HFFc6 (cell line): Measurements from ENCODE around the gene TP53TG5. TPM values are rescaled to one million over a fixed set of nuclear protein-coding genes. Genes with fewer than 3 reads are reported as not detected.

Experiments
- DNase-seq: peaks from one replicate; pipeline ENCODE4 v3.0.0-alpha.2; 2018
- H3K27ac Mint-ChIP-seq: 2 replicates; pipeline ENCODE4 v1.8.0; 2020; ENCODE audit warnings: mild to moderate bottlenecking, mixed read lengths
- H3K27me3 Mint-ChIP-seq: 2 replicates; pipeline ENCODE4 v1.8.0; 2021; ENCODE audit warnings: mild to moderate bottlenecking, moderate library complexity, mixed read lengths; ENCODE audit not compliant: insufficient read depth
- H3K36me3 Mint-ChIP-seq: 2 replicates; pipeline ENCODE4 v1.8.0; 2021; ENCODE audit warnings: low read depth, mixed read lengths
- H3K4me1 Mint-ChIP-seq: 2 replicates; pipeline ENCODE4 v1.8.0; 2020; ENCODE audit warnings: low read depth, mixed read lengths
- H3K4me3 Mint-ChIP-seq: 2 replicates; pipeline ENCODE4 v1.8.0; 2020; ENCODE audit warnings: mild to moderate bottlenecking, moderate library complexity, mixed read lengths
- H3K9me3 Mint-ChIP-seq: 2 replicates; pipeline ENCODE4 v1.8.0; 2020; ENCODE audit warnings: mild to moderate bottlenecking, mixed read lengths
- CTCF ChIP-seq: fragments of 200-600 bp; sonication (generic); IDR thresholded peaks from 2 replicates; pipeline ENCODE4 v1.5.0; 2021; ENCODE audit warnings: antibody characterized with exemption, mild to moderate bottlenecking
- total RNA-seq, 6 experiments: library from RNA; stranded (reverse); fragmentation: NEBNext Ultra II Directional; extraction: Animal tissue kit (Norgen Biotek cat#: 25700); gene quantifications; 2 replicates in 1 of 6; 3 replicates in 5 of 6; pipeline ENCODE4 v1.2.3, GENCODE V29; 2021

The TP53TG5 gene
- total RNA-seq, 6 experiments from 2014 or later: not detected

DNA sequence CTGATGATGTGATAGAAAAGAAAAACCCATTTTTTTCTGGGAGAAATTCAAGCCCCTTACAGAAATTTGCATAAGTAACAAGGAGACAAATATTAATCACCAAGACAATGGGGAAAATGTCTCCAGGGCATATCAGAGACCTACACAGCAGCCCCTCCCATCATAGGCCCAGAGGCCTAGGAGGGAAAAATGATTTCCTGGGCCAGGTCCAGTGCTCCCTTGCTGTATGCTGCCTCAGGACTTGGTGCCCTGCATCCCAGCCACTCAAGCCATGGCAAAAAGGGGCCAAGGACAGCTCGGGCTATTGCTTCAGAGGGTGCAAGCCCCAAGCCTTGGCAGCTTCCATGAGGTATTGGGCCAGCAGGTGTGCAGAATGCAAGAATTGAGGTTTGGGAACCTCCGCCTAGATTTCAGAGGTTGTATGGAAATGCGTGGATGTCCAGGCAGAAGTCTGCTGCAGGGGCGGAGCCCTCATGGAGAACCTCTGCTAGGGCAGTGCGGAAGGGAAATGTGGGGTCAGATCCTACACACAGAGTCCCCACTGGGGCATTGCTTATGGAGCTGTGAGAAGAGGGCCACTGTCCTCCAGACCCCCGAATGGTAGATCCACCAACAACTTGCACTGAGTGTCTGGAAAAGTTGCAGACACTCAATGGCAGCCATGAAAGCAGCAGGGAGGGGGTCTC is 22.4 kb upstream of the TP53TG5 start:
- TF ChIP-seq CTCF: no peak
- DNase-seq: no peak
- Mint-ChIP-seq H3K27ac (no peak overlapping the region), H3K36me3 (peaks cover 20% of the 10 kb centered on the region), H3K9me3 (peaks cover 16% of the 10 kb centered on the region), H3K27me3 (peaks cover 3% of the 10 kb centered on the region), H3K4me3 (no peak overlapping the region), H3K4me1 (peaks cover 10% of the 10 kb centered on the region)

- TF ChIP-seq CTCF: no peak
- peaks cover 20% of the 10 kb centered on the region for H3K36me3 Mint-ChIP-seq
- no peak overlapping the region for H3K27ac Mint-ChIP-seq
- no peak overlapping the region for H3K4me3 Mint-ChIP-seq
- no peak for DNase-seq
- H3K27me3 Mint-ChIP-seq: peaks cover 3% of the 10 kb centered on the region
- H3K9me3 Mint-ChIP-seq: peaks cover 16% of the 10 kb centered on the region
- H3K4me1 Mint-ChIP-seq: no peaks in the 10 kb centered on the region
These were observed 20.9 kb upstream of the TP53TG5 start for GRCh38 chr20:45399018-45399417.

DNA sequence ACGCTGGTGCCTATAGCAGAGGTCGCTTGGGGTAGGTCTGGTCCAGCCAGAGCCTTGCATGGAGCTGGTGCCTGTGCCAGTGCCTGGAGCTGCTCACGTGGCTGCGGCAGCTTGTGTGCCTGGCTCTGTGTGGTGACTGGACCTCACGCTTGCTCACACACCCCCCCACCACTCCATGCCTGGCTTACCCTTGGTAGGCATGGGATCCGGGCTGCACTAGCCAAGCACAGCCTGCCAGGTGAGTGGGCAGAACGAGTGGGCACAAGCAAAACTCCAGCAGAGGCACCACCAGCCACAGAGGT is 16.9 kb upstream of the TP53TG5 start:
- Mint-ChIP-seq H3K4me1 (no peaks in the 10 kb centered on the region), H3K36me3 (peaks cover 15% of the 10 kb centered on the region), H3K9me3 (peaks cover 9% of the 10 kb centered on the region), H3K27me3 (peaks cover 2% of the 10 kb centered on the region), H3K27ac (no peak overlapping the region), H3K4me3 (no peak overlapping the region)
- TF ChIP-seq CTCF: no peak
- DNase-seq: no peak

DNA sequence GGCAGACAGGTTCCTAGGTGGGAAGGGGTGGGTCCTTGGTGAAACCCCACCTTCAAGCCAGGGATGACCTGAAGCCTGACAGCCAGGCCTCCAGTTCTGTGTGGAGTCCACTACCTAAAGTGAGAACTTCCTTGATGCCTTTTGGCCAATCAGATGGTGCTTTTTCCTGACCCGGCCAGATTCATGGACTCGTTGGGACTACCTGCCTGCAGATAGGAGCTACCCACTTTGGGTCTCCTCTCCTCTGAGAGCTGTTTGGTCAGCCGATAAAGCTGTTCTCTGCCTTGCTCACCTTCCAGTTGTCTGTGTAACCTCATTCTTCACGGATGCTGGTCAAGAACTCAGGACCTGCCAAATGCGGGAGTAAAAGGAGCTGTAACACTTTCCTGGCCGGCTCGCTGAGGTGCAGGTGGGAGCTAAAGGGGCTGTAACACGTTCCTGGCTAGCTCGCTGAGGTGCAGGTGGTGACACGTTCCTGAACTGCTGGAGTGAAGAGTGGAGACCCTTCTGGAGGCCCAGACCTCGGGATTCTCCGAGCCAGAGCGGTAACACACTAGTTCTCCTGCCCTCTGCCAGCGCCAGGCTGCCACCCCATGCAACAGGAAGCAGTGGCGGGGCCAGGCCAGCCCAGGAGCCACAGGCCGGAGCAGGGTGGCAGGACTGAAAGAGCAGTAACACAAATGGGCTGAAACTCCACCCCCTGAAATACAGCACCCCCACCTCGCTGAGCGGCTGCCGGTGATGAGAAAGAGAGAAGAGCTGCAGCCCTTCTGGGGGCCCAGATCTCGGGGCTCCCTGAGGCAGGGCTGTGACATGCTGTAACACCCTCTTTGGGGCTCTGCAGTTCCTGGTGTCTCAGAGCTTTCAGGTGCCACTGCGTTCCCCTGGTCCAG is 16.3 kb upstream of the TP53TG5 start:
- no peak for TF ChIP-seq CTCF
- no peaks in the 10 kb centered on the region for H3K4me1 Mint-ChIP-seq
- peaks cover 2% of the 10 kb centered on the region for H3K27me3 Mint-ChIP-seq
- no peak overlapping the region for H3K4me3 Mint-ChIP-seq
- peaks cover 3% of the 10 kb centered on the region; the same call in 1 of the 2 replicates for H3K9me3 Mint-ChIP-seq
- DNase-seq: no peak
- peaks cover 9% of the 10 kb centered on the region for H3K36me3 Mint-ChIP-seq
- no peak overlapping the region for H3K27ac Mint-ChIP-seq

DNA sequence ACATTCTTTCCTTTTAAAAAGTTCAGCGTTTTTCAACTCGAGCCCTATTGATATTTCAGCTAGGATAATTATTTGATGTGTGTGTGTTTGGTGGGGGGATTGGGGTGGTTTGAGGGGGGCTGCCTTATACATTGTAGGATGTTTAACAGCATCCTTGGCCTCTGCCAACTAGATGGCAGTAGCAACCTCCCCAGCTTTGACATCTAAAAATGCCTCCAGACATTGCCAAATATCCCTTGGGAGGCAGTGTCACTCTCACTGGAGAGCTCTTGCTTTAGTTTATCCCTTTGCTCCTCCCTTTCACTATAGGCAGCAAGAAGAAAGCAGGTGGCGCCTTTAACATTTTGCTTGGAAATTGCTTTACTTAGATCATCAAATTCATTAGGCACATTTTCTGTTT is 14.6 kb upstream of the TP53TG5 start:
- Mint-ChIP-seq H3K36me3 (no peaks in the 10 kb centered on the region; the same call in 1 of the 2 replicates), H3K4me3 (no peak overlapping the region), H3K9me3 (no peaks in the 10 kb centered on the region), H3K4me1 (no peaks in the 10 kb centered on the region), H3K27ac (no peak overlapping the region), H3K27me3 (no peaks in the 10 kb centered on the region; the same call in 1 of the 2 replicates)
- peak; percentile 31; the same call in 1 of the 2 replicates for TF ChIP-seq CTCF
- peak; percentile 18 for DNase-seq
